Measurements from ENCODE around the gene DST.

DNA sequence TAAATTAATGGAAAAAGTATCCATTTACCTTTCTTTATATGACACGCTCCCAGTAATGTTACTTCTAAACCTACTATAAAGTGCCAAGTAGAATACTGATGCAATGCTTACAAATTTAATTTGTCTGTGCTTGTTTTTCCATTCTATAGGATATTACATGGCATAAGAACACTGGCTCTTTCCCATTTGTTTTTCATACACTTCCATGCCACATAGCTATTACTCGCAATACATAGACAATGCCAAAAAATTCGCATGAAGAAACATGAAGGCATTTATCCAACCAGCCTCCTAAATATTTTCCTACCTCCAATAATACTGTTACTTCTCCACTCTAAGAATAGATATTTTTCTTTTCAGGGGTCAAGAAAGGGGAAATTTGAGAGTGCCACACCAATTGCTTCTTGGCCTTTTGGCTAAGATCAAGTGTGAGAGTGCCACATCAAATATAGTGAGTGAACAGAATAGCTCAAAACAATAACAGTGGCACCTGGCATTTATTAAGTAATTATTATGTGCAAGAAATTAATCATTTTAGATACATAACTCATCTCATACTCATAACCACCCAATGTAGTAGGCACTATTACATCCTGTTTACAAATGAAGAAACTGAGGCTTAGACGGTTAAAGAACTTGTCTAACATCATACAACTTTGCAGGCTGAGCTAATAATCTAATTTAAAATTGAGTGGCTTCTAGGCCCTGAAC is 845 bp upstream of the DST start:
- TF ChIP-seq, protein P1, sequence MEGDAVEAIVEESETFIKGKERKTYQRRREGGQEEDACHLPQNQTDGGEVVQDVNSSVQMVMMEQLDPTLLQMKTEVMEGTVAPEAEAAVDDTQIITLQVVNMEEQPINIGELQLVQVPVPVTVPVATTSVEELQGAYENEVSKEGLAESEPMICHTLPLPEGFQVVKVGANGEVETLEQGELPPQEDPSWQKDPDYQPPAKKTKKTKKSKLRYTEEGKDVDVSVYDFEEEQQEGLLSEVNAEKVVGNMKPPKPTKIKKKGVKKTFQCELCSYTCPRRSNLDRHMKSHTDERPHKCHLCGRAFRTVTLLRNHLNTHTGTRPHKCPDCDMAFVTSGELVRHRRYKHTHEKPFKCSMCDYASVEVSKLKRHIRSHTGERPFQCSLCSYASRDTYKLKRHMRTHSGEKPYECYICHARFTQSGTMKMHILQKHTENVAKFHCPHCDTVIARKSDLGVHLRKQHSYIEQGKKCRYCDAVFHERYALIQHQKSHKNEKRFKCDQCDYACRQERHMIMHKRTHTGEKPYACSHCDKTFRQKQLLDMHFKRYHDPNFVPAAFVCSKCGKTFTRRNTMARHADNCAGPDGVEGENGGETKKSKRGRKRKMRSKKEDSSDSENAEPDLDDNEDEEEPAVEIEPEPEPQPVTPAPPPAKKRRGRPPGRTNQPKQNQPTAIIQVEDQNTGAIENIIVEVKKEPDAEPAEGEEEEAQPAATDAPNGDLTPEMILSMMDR (IDR thresholded peaks at IDR 0.05): no peak
- TF ChIP-seq POLR2A (IDR thresholded peaks at IDR 0.05): no peak

Measured in tibial nerve (tissue), 3 donors.